Fibroblast of upper back skin (primary cell): ENCODE results near the gene CTDP1.
"Not testable (repeated sequence)": the region's sequence is repeated elsewhere in the genome, so short reads cannot be mapped to it uniquely, and the experiment has no call there.

ENCODE experiments used
- DNase-seq: peaks from one replicate; pipeline ENCODE4 v3.0.0-alpha.2; 2013

Gene CTDP1

DNA sequence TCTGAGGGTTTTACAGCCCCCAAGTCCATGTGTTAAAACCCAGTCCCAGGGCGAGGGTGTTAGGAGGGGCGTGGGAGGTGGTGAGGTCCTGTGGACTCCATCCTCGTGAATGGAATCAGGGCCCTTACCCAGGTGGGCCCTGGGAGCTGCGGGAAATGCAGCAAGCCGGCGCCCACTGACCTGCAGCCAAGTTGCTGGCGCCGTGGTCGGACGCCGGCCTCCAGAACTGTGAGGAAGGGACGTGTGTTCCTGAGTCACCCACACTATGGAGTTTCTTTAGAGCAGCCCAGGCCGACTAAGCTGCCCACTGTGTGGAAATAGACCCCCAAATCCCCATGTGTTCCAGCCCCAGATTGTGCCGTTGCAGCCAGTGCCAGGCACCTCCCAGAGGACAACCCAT is 26.4 kb downstream of the CTDP1 start:
- DNase-seq, result no peak

DNA sequence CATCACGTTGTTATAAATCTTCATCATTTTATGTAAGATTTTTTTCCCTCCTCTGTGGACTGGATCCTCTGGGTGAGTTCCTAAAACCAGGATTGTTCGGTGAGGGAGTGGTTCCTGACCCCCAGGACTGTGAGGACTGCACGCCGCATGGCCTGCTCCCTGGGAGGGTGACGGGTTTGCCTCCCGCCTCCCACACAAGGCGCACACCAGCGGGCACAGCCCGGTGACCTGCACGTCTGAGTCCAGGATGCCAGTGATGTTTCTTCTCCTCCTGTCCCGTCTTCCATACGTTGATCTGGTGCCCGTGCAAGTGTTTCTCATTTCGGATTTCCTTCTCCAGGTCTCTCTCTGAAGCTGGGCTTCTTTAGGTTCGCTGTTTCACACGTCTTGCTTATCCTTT is 27.1 kb downstream of the CTDP1 start:
- DNase-seq, result no peak

- DNase-seq, result no peak
Observed at GRCh38 chr18:79707239-79707638, 27.6 kb downstream of the CTDP1 start.

DNA sequence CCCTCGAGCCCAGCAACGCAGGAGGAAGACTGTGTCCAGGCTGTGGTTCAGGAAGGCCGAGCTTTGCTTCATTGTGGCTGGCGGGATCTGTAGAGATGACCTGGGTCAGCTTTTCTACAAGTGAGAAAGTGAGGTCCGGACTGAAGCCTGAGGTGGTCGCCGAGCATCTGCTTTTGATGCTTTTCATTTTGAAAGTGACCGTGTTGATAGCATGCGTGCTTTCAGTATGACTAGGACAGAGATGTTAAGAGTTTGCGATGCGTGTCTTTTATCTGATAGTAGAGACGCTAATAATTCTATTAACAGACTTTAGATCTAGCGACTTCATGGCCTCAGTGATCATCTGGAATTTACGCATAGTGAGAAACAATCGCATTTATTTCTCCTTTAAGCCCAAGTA is 28.1 kb downstream of the CTDP1 start:
- DNase-seq, result no peak

GRCh38 chr18:79708412-79708811 is 28.8 kb downstream of the CTDP1 start:
- DNase-seq, result no peak

DNA sequence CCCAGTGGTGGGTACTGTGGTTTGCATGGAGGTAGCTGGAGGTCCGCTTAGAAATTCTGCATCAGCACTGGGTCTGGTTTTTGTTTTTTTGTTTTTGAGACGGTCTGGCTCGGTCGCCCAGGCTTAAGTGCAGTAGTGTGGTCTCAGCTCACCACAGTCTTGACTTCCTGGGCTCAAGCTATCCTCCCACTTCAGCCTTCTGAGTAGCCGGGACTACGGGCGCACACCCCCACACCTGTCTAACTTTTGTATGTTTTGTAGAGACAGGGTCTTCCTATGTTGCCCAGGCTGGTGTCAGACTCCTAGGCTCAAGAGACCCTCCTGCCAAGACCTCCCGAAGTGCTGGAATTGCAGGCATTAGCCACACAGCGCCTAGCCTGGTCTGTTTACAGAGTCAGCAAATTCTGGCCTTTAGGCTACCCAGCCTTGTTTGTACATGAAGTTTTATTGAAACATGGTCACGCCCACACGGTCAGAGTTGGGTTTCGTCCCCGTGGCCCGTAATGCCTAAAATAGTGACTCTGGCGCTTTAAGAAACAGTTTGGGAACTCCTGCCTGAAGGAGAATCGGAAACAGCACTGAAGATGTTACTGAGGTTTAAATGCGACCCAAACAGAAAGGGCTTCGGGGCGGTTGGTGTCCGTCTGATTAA is 32.7 kb downstream of the CTDP1 start:
- DNase-seq, result no peak

DNA sequence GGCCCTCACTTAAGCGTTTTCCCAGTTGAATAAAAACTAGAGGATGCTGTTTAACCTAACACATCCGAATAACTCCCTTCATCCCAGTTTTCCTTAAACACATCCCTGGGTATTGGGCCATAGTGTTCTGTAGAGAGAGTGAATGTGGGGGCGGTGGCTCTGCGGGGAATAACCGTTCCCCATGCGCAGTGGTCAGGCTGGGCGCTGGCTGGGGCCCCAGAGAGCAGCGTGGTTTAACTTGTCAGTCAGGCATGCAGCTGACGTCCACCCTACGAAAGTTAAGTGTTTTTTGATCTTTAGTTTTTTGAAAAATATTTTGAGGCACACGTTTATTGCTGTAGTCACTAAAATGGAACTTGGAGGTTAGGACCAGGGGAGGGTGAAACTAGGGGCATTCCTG is 33.7 kb downstream of the CTDP1 start:
- no peak for DNase-seq

DNA sequence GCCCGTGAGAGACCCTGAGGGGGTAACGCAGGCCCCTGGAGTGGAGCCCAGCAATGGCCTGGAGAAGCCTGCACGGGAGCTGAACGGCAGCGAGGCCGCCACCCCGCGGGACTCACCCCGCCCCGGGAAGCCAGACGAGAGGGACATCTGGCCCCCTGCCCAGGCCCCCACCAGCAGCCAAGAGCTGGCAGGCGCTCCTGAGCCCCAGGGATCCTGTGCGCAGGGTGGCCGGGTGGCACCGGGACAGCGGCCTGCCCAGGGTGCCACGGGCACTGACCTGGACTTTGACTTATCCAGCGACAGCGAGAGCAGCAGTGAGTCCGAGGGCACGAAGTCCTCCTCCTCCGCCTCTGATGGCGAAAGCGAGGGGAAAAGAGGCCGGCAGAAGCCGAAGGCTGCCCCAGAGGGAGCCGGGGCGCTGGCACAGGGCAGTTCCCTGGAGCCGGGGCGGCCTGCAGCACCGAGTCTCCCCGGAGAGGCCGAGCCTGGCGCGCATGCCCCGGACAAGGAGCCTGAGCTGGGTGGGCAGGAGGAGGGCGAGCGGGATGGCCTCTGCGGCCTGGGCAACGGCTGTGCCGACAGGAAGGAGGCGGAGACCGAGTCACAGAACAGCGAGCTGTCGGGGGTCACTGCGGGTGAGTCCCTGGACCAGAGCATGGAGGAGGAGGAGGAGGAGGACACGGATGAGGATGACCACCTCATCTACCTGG is 35.1 kb downstream of the CTDP1 start:
- DNase-seq, result no peak

DNA sequence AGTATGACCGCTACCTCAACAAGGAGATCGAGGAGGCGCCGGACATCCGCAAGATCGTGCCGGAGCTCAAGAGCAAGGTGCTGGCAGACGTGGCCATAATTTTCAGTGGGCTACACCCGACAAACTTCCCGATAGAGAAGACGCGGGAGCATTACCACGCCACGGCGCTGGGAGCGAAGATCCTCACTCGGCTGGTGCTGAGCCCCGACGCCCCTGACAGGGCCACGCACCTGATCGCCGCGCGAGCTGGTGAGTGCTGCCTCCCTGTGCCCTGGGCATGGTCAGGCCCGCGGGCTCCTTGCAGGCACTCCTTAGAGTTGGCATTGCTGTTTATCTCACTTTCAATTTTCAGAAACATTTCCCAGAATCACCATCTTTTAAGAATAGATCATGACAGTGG is 35.7 kb downstream of the CTDP1 start:
- no peak for DNase-seq

GRCh38 chr18:79717059-79717458 is 37.5 kb downstream of the CTDP1 start:
- no peak for DNase-seq

DNA sequence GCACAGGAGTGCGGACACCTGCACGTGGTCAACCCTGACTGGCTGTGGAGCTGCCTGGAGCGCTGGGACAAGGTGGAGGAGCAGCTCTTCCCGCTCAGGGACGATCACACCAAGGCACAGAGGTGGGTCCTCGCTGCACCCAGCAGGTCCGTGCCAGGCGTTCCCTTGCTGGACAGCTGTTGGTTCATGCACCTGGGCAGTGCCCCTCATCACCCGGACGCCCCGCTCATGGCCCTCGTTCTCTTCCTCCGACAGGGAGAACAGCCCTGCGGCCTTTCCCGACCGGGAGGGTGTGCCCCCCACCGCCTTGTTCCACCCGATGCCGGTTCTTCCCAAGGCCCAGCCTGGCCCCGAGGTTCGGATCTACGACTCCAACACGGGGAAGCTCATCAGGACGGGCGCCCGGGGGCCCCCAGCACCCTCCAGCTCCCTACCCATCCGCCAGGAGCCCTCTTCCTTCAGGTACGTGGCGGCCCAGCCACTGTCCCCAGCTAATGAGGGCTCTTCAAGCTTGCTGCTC is 38.0 kb downstream of the CTDP1 start:
- no peak for DNase-seq

- DNase-seq, result no peak
Observed at GRCh38 chr18:79718126-79718525, 38.5 kb downstream of the CTDP1 start.

DNA sequence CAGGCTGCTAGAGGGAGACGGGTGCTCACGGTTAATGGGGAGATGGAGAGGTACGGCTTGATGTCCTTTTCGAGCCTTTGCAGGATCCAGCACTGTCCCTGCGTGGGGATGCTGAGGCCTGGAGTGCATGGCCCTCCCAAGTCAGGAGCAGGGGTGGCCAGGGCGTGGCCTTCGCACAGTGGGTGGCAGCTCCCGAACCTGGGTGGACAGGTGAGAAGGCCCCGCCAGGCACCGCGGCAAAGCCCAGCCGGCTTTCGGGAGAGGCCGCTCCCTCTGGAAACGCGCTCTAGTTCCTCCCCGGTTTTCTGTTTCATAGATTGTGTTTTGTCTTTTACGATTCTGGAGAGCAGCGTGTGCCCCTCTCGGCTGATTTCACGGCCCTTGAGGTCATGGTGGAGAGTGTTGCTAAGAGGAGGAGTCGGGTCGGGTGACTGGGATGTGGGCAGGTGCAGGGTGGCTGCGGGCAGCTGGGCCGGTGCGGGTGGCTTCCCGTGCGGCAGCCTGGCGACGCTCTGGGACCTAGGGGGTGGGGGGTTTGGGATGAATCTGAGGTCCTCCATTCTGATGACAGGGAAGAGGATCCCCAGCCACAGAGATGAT is 39.4 kb downstream of the CTDP1 start:
- DNase-seq, result no peak

GRCh38 chr18:79719478-79720358 is 40.1 kb downstream of the CTDP1 start:
- not testable (repeated sequence) for DNase-seq

DNA sequence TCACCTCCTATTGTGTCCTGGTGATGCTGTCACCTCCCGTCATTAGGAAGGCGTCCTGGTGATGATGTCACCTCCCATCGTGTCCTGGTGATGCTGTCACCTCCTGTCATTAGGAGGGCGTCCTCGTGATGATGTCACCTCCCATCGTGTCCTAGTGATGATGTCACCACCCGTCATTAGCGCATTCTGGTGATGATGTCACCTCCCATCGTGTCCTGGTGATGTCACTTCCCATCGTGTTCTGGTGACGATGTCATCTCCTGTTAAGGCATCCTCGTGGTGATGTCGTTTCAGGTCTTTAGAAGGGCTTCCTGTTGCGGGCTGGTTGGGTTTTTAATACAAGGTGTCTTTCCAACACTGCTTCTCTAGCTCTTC is 40.7 kb downstream of the CTDP1 start:
- no peak for DNase-seq

GRCh38 chr18:79723036-79723435 is 43.4 kb downstream of the CTDP1 start:
- no peak for DNase-seq

DNA sequence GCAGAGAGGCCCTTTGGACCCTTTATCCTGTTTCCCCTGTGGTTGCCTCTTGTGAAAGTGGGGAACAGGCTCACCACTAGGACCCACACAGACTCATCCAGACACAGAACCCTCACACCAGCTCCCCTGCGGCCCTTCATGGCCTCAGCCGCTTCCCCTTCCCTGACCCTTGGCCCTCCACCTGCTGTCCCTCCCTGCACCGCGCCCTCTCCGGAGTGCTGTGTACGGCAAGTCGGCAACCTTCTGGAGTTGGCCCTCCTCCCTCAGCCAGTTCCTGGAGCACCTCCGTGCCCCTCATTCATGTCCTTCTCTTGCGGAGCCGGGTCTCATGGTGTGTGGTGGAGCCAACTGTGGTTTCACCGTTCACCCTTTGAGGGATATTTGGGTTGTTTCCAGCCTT is 44.0 kb downstream of the CTDP1 start:
- no peak for DNase-seq

DNA sequence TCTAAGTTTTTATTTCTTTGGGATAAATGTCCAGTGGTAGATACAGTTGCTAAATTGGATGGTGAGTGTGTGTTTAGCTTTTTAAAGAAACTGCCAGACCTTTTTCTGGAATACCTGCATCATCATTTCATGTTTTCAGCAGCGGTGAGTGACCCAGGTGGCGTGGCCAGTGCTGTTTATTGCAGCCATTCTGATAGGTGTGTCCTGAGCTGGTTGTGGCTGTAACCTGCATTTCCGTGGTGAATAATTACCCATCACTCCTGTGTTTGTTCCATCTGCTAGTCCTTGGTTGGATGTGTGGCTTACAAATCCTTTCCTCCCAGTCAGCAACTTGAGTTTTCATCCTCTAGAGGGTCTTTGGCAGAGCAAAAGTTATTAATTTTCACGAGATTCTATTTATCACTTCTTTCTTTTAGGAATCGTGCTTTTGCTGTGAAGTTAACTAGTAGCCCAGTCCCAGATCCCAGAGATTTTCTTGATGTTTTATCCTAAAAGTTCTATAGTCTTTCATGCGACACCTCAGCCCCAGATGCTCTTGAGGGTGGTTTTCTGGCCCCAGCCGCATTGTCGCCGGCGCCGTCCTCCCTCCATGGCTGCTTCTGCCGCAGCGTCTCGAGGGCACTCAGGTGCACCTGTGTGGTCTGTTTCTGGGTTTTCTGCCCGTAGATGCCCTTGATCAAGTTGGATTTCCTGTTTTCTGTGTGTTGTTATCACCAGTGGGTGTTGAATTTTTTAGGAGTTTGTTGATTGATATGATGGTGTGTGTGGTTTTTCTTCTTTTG is 44.9 kb downstream of the CTDP1 start:
- no peak for DNase-seq

DNA sequence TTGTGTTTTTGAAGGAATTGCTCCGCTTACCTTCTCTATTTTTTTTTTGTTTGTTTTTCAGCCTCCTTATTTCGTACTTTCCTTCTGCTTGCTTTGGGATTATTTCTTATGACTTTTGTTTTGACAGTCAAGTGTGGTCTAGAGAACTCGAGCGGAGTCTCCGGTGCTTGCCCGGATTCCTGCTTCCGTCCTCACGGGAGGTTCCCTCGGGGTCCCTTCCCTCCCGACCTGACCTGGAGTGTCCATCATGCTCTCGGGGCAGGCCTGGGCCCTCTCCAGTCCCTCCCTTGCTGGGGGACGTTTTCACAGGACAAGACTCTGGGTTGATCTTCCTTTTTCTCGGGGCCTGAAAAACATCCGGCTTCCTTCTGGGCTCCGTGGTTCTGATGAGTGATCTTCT is 45.9 kb downstream of the CTDP1 start:
- DNase-seq, result no peak

GRCh38 chr18:79726721-79727120 is 47.1 kb downstream of the CTDP1 start:
- no peak for DNase-seq

DNA sequence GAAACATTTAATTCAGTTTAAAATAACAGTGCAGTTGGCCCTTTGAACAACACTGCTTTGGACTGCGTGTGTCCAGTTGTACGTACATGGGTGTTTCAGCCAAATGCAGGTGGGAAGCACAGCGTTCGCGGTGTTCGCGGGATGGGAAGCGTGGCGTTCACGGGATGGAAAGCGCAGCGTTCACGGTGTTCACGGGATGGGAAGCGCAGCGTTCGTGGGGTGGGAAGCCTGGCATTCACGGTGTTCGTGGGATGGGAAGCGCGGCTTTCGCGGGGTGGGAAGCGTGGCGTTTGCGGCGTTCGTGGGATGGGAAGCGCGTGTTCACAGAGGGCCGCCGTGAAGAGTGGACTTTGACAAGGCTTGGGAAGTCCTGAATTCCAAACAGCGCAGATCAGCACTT is 47.6 kb downstream of the CTDP1 start:
- DNase-seq, result no peak

GRCh38 chr18:79728931-79729586 is 49.5 kb downstream of the CTDP1 start:
- no peak for DNase-seq
